Hematopoietic multipotent progenitor cell treated with erythropoietin and hydrocortisone succinate and interleukin-3 and kit ligand, for 4 days (in vitro differentiated cells): ENCODE data around the gene TSFM.
"Not testable (repeated sequence)": the region's sequence is repeated elsewhere in the genome, so short reads cannot be mapped to it uniquely, and the experiment has no call there.

ENCODE experiments used
- DNase-seq: peaks from one replicate; pipeline ENCODE4 v3.0.0-alpha.2; 2015

Gene TSFM

DNA sequence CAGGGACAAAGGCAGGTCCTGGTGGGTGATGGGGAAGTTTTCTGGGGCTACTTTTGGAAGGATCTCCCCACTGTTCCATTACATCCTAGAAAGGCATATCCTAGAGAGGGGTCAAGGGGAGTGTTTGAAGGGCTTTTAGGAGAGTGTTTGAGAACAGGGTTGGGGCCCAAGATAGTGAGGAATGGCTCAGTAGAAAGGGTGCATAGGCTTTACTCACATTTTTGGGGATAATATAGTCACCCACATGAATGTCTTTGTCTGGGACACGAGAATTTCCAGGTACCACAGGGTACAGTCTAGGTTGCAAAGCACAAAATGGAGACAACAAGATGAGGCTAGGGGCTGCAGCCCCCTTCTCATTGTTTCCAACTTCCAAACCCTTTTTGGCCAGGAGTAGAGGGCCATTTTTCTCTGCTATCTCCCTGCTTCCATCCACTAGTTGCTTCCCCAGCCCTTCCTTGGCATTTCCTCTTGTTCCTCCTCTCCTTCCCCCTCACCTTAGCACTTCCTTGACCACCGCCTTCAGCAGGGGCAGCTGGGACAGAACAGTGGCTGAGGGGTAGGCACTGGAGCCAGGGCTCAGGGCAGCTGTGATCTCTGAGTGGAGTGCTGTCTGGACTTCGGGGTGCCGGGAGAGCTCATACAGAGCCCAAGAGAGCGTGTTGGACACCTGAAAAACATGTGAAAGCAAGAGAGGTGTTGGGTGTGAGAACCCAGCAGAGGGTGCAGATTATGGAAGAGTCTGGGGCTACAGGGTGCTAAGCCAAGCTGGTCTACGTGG lies 18.5 kb upstream of the TSFM start:
- no peak for DNase-seq

DNA sequence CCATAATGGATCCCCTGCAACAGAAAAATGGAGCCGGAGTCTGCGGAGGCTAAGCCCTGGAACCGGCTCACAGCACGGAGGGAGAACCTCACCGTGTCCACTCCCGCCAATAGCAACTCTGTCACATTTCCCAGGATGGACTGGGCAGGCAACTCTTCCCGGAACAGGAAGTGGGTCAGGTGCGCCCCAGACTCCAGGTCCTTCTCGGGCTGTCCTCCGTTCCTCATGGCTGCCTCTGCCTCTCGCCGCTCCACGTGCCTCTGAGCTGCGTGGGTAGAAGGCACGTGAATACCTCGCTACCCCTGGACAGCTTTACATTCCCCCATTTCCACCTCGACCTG lies 18.0 kb upstream of the TSFM start:
- peak; percentile 12 for DNase-seq

DNA sequence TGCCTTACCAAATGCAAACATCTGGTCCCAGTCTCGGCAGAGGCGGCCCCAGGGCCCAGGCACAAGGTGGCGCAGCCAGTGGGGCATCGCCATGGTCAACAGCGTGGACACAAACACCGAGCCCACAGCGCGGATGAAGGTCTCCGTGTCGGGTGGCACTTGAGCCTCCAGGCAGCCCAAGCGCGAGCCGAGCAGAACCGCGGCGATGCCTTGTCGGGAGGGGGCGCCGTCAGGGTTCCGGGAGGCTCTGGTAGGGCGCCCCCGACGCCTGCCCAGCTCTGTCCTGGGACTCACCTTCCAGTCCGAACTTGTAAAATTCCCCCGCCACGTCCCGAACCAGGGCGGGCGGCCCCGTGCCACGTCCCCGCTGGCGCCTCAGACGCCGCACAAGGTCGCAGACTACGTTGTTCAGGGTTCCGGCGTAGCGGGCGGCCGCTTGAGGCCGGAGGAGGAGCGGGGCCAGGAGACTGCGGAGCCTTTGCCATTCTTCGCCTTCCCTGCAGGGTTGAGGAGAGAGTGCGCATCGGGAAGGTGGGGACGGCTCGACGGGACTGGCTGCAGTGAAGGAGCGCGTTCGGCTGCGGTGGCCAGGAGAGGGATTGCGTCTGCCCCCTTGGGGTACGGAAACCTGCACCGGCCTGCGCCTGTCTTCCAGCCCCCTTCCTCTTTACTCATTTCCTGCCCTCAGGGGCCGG lies 17.4 kb upstream of the TSFM start:
- peak; percentile 63 for DNase-seq

DNA sequence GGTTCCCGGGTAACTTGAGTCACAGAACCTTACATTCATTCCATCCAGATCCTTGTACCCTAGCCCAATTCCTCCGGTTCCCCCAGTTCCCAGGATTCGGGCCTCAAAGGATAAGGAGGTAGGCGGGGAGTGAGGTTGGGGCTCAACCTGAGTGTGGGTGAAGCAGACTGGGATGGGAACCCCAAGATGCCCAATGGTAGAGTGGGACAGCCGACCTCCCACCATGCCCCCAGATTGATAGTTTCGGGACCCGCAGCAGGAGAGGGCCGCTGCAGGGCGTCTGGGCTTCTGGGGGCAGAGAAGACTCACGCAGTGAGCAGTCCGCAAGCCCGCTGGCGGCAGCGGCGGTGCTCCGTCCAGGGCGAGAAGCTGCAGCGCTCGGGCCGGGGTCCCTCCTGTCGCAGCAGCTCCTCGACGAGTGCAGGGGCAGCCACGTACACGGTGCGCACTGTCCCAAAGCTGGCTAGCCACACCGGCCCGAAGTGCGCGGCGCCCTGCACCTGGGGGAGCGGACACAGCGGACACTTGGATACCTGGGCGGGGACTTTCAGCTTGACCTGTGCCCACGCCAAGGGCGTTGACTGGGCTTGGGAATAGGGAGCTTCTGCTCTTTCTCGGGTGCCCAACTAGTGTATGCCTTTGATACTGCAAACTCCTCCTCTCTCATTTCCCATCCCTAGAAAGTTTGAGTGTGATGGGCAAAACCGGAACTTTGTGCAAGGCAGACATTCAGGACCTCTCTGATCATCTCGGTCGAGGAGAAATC lies 16.7 kb upstream of the TSFM start:
- peak; percentile 27 for DNase-seq

DNA sequence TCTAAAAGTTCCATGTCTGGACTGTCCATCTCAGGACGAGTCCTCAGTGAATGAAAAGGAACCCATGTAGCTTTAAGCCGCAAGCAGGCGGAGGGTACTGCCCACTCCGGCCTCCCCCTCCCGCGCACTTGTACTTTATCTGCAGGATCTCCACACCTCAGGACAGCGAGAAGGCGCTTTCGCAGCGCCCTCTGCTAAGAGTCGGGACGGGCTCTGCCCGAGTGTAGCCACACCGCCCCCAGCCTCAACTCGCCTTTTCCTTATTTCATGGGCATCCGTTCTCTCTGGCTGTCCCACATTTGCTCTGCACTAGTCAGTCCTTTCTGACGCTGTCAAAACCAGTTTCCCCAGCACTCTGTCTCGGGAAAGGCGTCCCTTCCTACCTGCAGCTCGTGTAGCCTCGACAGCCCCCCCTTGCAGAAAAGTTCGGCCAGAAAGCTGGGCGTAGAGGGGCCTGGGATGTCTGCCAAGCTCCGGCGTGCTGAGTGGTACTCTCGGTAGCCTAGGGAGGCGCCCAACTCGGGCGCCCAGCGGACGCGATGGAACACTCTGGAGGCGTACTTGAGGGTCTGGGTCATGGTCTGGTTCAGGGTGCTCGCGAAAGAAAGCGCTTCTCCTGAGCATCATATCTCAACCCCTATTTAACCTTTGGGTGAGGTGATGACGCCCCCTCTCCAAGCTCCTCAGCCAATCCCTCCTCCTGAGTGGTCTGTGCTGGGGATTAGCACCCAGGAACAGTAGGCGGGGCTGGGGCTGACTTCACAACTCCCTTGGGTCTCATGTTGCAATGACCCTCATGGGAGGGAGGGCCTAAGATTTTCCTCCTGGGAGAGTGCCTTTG lies 15.9 kb upstream of the TSFM start, which contains the start of gene CYP27B1:
Gene CYP27B1, minus strand, starts transcription at position 615 of the 841 bp plus-strand sequence. Its CDS starts 37 bp downstream, at position 578.
- DNase-seq: peak; percentile 49

DNA sequence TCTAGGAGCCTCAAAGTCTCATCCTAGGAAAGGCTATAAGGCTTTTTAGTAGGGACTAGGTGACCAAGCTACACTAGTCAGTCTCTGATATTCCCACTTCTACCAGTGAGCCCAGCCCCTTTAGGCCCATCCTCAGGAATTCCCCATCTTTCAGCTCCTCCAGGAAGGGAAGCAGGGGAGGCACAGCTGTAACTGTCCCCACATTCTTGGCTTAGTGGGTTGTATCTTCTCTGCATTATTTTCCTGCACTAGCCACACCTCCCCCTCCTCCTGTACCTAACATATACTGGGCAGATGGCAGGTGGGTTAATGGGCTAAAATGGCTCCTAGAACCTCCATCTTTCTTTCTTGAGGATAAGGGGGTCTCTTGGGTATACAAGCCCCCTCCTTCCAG lies 15.3 kb upstream of the TSFM start:
- DNase-seq: no peak

DNA sequence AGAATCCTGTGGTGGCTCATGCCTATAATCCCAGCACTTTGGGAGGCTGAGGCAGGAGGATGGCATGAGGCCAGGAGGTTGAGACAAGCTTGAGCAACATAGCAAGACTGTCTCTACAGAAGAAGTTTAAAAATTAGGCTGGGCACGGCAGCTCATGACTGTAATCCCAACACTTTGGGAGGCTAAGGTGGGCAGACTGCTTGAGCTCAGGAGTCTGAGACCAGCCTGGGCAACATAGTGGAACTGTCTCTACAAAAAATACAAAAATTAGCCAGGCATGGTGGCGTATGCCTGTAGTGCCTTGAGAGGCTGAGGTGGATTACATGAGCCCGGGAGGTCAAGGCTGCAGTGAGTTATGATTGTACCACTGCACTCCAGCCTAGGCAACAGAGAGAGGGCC lies 14.7 kb upstream of the TSFM start:
- no peak for DNase-seq

DNA sequence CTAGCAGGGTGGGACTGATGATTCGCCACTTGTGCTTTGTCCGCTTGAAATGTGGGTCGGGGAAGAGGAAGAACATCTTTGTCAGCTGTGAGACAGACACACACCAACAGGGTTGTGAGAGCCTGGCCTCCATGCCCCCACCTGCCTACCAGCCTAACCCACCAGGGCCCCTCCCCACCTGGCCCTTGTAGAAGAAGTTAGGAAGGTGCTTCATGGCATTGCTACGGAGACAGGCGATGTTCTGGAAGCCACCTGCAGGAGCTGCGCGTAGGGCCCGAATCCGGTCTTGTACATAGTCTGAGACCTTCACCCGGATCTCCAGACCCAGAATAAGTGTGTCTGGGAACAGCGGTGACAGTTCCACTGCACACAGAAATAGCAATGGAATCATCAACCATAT lies 13.0 kb upstream of the TSFM start:
- DNase-seq: no peak

DNA sequence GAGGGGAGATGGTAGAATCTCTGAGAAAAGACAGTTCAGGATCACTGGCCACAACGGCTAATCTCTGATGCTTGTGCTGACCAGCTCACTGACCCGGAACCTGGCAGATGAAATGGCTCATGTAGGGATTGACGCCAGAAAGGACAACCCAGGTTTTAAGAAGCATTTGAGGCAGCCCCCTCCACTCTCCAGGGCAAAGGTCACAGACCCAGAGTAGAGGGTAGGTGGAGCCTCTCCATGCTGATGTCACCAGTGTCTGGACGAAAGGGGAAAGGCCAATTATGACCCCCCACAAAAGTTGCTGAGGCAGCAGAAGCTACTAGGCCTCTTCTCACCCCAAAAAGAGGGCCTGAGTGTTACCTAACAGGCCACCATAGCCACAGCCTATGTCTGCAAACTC lies 11.9 kb upstream of the TSFM start:
- no peak for DNase-seq

DNA sequence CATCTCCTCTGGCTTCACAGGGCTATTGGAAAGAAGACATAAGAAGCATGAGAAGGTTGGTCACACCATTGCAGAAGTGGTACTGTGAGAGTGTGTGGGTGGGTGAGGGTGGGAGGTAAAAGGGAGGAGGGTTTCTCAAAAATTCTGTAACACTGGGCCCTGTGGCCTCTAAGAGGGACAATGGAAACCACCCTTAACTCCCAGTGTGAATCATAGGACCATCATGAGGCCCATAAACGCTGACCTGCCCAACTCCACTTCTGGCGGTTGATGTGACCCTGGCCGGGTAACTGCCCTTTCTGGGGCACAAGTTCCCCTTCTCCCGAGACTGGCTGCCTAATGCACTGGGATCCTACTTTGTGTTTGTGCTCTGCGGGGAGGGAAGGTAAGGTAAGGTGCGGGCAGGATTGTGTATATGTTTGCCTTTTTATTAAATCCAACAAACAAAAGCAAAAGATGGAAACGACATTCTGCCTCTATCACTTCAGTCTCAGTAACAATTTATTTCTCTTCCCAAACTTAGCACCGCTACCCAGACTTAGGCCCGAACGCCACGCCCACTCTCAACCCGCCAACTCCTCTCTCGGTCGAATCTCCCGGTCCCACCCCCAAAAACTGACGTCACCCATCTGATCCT lies 11.2 kb upstream of the TSFM start:
- DNase-seq: peak; percentile 98

DNA sequence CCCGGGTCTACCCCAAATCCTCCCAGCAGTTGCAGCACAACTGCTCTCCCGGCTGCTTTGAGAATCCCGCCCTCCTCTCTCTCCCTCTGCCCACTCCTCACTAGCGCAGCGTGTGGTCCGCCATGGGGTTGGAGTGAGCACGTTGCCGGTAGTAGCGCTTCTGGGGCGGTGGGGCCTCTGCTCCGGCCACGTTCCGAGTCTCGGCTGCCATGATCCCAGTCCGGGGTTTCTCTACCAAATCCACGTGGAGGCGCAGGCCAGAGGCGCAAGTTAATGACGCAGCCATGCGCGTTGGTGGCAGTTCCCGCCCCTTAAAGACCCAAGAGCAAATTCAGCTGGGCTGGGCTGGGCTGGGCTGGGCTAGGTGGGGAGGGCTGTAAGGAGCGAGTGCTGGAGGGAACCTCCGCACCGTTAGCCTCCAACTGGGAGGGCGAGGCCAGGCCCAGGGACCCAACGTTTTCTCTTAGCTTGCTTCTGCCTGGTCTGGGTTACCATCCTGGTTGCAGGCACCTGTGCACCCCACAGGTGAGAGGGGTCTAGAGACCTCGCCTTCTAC lies 10.6 kb upstream of the TSFM start, which contains the start of gene METTL1:
Gene METTL1, minus strand, starts transcription at position 233 of the 556 bp plus-strand sequence. Its CDS starts 22 bp downstream, at position 211.
- DNase-seq: peak; percentile 99

DNA sequence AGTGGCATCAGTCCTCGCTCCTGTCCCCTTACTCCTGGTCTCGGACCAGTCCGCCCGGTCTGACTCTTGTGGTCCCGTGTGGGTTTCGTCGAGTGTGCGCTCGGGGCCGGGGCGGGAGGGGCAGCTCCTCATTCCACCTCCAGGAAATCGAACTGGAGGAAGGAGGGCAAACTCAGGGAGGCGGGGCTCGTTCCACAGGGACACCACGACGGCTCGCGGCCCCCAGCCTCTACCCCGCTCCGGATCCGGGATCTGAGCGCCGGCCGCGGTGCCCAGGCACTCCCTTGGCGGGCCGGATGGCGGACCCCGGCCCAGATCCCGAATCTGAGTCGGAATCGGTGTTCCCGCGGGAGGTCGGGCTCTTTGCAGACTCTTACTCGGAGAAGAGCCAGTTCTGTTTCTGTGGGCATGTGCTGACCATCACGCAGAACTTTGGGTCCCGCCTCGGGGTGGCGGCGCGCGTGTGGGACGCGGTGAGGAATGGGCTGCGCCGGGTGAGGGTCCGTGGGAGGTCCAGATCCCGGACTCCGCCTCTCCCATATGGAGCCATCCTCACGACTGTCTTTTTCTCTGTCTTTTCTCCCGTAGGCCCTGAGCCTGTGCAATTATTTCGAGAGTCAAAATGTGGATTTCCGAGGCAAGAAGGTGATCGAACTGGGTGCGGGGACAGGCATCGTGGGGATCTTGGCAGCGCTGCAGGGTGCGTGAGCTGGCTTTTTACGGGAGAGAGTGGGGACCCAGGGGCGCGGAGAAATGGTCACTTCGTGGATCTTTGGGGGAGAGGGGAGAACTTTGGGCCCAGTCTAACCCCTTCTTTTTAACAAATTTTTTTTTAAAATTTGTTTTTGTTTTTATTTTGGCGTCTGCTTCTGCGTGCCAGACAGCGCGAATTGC lies 9.9 kb upstream of the TSFM start, which contains the start of gene EEF1AKMT3:
Gene EEF1AKMT3, plus strand, starts transcription at position 186 of the 894 bp plus-strand sequence. Its CDS starts 111 bp downstream, at position 297.
- DNase-seq: peak; percentile 78

DNA sequence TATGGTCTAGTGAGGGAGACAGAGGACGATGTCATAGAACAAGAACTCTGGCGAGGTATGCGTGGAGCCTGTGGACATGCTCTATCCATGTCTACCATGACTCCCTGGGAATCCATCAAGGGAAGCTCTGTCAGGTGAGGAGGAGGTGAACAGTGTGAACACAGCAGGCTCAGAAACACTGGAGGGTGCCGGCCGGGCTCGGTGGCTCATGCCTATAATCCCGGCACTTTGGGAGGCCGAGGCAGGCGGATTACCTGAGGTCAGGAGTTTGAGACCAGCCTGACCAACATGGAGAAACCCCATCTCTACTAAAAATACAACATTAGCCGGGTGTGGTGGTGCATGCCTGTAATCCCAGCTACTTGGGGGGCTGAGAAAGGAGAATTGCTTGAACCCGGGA lies 8.0 kb upstream of the TSFM start:
- DNase-seq: not testable (repeated sequence)

DNA sequence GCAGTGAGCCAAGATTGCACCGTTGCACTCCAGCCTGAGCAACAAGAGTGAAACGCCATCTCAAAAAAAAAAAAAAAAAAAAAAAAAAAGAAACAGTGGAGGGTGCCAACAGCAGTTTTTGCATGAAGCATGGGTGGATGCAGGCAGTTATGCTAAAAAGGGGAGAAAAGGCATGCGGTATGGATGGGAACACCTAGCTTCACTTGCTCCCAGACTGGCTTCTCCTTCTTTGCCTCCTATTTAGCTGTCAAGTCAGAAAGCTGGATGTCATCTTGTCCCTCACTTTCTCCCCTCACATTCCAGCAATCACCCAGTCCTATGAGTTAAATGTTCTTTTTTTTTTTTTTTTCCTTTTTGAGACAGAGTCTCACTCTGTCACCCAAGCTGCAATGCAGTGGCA lies 7.5 kb upstream of the TSFM start:
- DNase-seq: no peak

DNA sequence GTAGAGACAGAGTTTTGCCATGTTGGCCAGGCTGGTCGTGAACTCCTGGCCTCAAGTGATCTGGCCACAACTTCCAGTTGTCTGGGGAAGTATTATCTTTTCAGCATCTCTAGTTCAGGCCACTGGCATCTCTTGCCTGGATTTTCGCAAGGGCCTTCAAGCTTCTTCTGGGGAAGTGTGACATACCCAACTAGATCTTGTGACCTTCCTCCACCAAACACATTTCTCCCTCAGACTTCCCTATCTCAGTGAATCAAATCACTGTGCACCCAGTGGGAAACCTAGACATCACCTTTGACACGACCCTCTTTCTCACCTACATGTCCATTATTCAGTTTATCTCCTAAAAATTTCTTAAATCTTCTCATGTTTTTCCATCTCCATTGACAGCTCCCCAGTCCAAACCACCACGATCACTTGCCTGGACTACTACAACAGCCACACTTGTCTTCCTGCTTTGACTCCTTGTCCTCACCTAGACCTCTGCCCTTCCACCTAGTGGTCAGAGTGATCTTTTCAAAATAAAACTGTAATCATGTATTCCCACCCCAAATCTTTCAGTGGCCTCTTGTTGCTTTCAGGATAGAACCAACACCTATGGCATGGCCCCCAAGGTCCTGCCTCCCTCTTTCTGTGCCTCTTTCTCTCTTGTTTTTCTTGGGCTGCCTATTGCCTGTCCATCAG lies 6.9 kb upstream of the TSFM start:
- DNase-seq: peak; percentile 51

DNA sequence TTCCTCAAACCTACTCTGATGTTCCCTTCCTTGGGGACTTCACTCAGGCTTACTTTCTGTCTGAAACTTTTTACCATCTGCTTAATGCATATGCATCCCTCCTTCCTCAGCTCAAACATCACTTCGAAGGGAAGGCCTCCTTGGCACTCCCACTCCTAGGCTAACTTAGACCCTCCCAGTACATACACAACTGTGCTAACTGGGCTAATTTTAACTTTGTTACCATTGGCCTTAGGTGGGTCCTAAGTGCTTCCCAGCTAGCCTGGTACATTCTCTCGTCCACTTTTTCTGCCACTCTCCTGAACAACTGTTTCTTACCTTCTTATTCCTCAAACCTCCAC lies 6.4 kb upstream of the TSFM start:
- DNase-seq: no peak

DNA sequence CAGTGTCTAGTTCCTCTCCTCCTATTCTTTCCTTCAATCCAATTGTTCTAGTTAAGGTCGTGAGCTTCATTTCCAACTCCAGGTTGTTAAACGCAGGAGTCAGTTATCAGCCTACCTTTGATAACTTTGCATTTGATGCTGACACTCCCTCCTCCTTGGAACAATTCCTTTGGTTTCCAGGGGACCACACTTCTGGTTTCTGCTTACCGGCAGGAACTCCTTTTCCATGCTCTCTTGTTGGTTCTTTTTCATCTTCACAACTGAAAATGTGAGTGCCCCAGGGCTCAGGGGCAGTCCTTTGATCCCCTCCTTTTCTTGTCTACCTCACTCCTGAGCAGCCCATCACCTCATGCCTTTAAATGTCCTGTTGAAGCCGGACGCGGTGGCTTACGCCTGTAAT lies 5.2 kb upstream of the TSFM start:
- no peak for DNase-seq

DNA sequence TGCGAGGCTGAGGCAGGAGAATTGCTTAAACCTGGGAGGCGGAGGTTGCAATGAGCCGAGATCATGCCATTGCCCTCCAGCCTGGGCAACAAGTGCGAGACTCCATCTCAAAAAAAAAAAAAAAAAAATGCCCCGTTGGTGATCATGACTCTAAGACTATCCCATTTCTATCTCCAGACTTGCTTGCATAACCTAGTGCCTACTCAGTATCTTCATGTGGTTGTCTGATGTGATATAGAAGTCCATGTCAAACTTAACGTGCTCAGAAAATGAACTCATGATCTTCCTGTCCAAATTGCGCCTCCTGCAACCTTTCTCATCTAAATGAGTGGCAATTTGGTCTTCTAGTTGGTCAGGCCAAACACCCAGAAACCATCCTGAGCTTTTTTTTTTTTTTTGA lies 4.7 kb upstream of the TSFM start:
- no peak for DNase-seq

DNA sequence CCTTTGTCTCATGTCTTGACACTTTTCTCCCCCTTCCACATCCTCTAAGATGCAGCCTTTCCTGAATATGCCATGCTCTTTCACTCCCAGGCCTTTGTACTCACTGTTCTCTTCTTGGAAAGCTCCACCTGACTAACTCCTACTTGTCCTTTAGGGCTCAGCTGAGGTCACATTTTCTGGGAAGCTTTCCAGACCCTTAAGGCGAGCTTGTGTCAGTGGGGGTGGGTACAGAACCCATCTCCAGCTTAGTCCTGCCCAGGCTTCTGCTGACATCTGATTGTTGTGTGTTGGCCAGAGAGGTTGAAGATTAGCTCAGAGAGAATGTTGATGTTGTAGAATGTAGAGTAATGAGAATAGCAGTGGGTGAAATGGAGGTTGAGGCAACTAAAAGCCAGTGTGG lies 2.9 kb upstream of the TSFM start:
- DNase-seq: no peak

DNA sequence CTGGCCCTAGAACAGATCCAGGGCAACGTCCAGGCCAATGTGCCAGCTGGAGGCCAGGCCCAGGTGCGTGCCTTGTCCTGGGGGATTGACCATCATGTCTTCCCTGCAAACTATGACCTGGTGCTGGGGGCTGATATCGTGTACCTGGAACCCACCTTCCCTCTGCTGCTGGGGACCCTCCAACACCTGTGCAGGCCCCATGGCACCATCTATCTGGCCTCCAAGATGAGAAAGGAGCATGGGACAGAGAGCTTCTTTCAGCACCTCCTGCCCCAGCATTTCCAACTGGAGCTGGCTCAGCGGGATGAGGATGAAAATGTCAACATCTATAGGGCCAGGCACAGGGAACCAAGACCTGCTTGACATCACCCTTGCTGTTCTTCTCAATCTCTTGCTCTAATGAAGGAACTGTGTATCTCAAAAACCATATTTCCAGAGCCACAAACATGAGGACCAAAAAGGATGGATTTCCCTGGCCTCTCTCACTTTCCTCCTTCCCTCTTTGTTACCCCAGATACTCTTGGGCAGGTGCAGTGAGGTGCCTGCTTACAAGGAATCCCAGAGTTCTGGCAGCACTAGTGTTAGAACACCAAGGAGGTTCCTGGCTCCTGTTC lies 2.2 kb upstream of the TSFM start:
- DNase-seq: no peak
